ENCODE results near the gene RUNDC3A. TPM values are rescaled to one million over a fixed set of nuclear protein-coding genes. Genes with fewer than 3 reads are reported as not detected.

RUNDC3A gene
- total and polyA plus RNA-seq, 12 donors: 1.6 to 133 (median 11.9) TPM

DNA sequence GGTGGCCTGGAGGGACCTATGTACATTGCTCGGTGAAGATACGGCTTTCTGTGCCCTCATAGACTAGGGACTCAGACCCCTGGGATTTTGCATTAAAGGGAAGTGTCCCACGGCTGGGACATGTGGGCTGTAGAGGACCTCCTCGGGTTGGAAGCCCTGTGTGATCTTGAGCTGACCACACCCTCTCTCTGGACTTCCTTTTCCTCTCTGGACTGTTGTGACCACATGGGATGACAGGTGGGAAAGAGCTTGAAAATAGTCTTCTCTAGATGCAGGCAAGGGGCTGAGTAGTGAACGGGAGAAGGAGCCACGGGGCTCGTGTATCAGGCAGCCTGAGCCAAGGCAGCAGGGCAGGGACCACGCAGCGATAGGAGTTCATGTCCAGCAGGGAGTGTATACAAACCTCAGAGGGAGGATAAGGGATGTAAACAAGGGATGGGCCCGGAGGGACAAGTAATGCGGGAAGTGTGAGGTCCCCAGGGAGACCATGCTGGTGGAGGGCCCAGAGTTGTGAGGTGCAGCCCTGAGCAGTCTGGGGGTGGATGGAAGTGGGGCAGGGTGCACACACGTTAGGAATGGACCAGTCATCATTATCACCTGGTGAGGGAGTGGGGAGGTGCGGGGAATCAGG lies 36.0 kb upstream of the RUNDC3A start:
- Histone ChIP-seq H3K27me3 (no peaks in the 10 kb centered on the region), H3K4me3 (no peak overlapping the region), H3K4me1 (replicated peaks in 1 of 2) (no peaks in the 10 kb centered on the region), H3K9me3 (replicated peaks in 1 of 3) (no peaks in the 10 kb centered on the region), H3K27ac (no peak overlapping the region), H3K36me3 (replicated peaks in 1 of 2) (no peaks in the 10 kb centered on the region)
- DNase-seq: no peak
- TF ChIP-seq, protein P1, sequence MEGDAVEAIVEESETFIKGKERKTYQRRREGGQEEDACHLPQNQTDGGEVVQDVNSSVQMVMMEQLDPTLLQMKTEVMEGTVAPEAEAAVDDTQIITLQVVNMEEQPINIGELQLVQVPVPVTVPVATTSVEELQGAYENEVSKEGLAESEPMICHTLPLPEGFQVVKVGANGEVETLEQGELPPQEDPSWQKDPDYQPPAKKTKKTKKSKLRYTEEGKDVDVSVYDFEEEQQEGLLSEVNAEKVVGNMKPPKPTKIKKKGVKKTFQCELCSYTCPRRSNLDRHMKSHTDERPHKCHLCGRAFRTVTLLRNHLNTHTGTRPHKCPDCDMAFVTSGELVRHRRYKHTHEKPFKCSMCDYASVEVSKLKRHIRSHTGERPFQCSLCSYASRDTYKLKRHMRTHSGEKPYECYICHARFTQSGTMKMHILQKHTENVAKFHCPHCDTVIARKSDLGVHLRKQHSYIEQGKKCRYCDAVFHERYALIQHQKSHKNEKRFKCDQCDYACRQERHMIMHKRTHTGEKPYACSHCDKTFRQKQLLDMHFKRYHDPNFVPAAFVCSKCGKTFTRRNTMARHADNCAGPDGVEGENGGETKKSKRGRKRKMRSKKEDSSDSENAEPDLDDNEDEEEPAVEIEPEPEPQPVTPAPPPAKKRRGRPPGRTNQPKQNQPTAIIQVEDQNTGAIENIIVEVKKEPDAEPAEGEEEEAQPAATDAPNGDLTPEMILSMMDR (IDR thresholded peaks at IDR 0.05): no peak
- no peak for TF ChIP-seq POLR2A (IDR thresholded peaks at IDR 0.05)
- intact Hi-C loops (cut with DNase I): no loop called here
- WGBS, 4 donors: 71 to 79% (median 77%) methylated on average over 13 of the region's 13 CpGs

DNA sequence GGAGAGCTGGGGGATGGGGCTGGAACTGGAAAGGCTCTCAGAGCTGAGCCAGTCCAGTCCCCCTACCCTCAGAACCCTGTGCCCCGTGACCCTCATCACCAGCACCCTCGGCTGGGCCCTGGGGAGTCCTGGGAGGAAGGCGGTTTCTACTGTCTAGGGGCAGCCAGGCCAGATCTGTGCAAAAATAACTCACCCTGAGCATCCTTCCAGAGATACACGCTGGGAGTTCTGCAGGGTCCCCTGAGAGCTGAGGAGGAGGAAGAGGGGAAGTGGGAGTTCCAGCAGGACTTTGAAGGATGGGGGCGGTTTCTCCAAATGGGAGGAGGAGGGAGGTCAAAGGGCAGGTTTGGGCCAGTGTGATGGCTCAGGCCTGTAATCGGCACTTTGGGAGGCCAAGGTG lies 35.4 kb upstream of the RUNDC3A start:
- TF ChIP-seq, protein P1 (IDR thresholded peaks at IDR 0.05): no peak
- TF ChIP-seq POLR2A (IDR thresholded peaks at IDR 0.05): no peak
- no peaks in the 10 kb centered on the region for H3K36me3 ChIP-seq (replicated peaks in 1 of 2)
- no peaks in the 10 kb centered on the region for H3K9me3 ChIP-seq (replicated peaks in 1 of 3)
- no peaks in the 10 kb centered on the region for H3K27me3 ChIP-seq
- no peak overlapping the region for H3K4me3 ChIP-seq
- no peak for DNase-seq
- no peak overlapping the region for H3K27ac ChIP-seq
- WGBS, 4 donors: 70 to 82% (median 76%) methylated on average over 4 to 6 of the region's 6 CpGs
- intact Hi-C loops (cut with DNase I): no loop called here
- H3K4me1 ChIP-seq (replicated peaks in 1 of 2): no peaks in the 10 kb centered on the region

- intact Hi-C loops (cut with DNase I): no loop called here
- Histone ChIP-seq H3K27ac (no peak overlapping the region), H3K27me3 (no peaks in the 10 kb centered on the region), H3K4me3 (no peak overlapping the region), H3K9me3 (replicated peaks in 1 of 3) (no peaks in the 10 kb centered on the region), H3K4me1 (replicated peaks in 1 of 2) (no peaks in the 10 kb centered on the region), H3K36me3 (replicated peaks in 1 of 2) (no peaks in the 10 kb centered on the region)
- WGBS, 4 donors: 91 to 96% (median 92%) methylated on average over 5 of the region's 5 CpGs
- TF ChIP-seq, protein P1 (IDR thresholded peaks at IDR 0.05): no peak
- TF ChIP-seq POLR2A (IDR thresholded peaks at IDR 0.05): no peak
- no peak for DNase-seq
These were observed 34.8 kb upstream of the RUNDC3A start for GRCh38 chr17:44273607-44274006.

DNA sequence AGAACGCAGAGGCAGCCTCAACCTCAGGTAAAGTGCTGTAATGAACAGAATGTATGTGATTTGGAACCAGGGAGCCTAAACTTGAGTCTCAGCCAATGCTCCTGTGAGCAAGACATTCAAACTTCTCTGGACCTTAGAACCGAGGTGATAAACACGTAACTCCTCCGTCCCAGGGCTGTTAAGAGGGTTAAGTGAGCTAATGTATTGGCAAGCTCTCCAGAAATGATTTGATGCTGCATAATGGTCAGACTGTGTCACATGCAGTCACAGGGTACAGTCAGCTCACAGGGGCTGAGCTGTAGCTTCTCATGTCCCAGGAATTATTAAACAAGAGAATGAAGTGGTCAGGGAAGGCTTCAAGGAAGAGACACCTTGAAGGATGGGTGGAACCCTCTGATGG lies 30.4 kb upstream of the RUNDC3A start:
- H3K9me3 ChIP-seq (replicated peaks in 1 of 3): no peaks in the 10 kb centered on the region
- DNase-seq: peak in 2 of 7 donors; percentile 6 to 23
- 37 to 81% (median 72%) methylated on average over 4 of the region's 4 CpGs for WGBS, 4 donors
- intact Hi-C loops (cut with DNase I): no loop called here
- H3K36me3 ChIP-seq (replicated peaks in 1 of 2): no peaks in the 10 kb centered on the region
- no peak for TF ChIP-seq POLR2A (IDR thresholded peaks at IDR 0.05)
- TF ChIP-seq, protein P1 (IDR thresholded peaks at IDR 0.05): no peak
- H3K4me1 ChIP-seq (replicated peaks in 1 of 2): peaks cover 20 to 23% of the 10 kb centered on the region in 2 donors
- H3K27me3 ChIP-seq: no peaks in the 10 kb centered on the region
- no peak overlapping the region for H3K27ac ChIP-seq
- H3K4me3 ChIP-seq: no peak overlapping the region
